Amygdala (tissue), 56 donors: ENCODE data around the gene MDM4.

ENCODE experiments used
- DNase-seq, 56 donors: peaks; one replicate each; lab custom pipeline; 2025; lab: John Stamatoyannopoulos, UW

MDM4 gene

DNA sequence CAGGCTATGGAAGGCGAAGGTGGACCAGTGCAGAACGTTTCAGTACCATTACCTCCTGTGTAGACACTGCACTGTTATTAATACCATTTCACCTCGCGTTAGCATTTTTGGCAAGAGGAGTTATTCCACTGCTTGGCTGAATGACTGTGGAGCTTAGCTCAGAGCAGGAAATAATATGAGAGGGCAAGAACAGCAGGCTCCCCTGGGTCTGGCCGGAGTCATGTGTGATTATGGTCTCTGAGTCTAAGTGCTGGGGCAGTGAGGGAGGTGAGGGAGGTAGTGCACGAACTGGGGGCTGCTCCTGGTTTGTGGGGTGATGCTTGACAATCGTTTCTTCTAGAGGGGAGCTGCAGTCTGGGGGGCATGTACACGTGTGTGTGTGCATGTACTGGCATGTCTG, 82.9 kb downstream of the MDM4 start:
- no peak for DNase-seq

DNA sequence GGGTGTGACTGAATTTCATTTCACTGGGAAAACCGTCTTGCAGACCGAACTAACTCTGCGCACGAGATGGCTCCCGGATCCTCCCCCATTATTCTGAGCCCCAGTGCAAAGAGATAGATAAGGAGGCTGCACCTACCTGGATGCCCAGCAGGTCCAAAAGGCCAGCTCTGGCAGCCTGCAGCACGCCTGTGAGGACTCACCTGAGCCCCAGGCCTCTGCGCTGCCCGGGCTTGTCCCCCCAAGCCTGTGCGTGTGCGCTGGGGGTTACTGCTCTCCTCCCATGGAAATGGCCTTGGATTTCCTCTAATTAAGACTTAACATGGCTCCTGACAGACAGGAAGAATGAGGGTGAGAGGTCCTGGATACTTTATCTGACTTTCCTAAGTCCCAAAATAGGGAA, 83.4 kb downstream of the MDM4 start:
- no peak for DNase-seq

DNA sequence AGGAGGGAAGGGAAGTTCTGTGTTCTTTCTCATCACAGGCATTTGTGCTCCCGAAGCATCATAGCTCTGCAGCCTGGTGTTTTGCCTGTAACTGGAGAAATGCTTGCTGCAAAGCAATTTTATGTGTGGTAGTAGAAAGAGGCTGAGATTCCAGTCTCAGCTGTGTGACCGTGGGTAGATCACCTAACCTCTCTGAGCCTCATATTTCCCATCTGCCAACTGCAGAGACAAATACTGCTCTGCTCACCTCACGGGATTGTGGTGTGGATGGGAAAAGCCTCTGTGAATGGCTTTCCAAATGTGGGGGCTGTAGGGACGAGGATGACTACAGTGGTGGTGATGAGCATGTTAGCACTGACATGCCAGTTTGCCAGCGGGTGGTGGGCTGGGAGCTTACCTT, 84.0 kb downstream of the MDM4 start:
- no peak for DNase-seq

DNA sequence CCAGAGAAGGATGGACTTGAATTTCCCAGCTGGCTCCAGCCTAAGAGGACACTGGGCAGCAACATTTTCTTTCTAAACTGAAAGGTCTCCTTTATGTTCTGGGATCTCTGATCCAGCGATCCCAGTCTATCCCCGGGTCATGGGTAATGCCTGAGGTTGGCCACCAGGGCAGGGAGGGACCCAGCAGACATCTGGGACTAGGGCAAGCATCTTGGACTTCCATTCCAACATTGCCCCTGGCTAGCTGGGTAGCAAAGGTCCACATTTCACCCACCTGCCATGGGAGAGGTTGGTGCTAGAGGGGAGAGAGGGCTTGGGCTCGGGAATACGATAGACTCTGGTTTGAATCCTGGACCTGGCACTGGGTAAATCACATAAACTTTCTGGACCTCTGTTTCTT, 84.8 kb downstream of the MDM4 start:
- DNase-seq = no peak

DNA sequence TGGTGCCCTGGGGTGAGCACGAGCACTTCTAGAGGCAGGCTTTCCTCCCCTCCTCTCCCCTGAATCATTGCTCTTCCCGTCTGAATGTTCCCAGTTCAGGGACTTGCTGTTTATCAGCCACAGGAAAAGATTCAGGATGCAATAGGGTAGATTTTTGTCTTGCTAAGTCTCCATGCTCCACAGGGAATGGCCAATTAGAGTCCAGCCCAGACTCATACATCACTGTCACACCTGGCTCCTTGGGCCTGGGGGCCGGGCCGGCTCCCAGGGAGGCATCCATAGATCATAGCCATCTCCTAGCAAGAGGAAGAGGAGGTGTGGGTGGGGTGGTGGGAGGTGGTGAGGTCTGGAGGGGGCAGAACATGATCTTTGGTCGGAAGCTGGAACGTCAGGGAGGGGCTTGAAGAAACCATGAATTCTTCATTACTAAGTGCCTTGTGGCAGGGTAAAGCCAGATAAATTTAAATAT, 85.9 kb downstream of the MDM4 start:
- no peak for DNase-seq

DNA sequence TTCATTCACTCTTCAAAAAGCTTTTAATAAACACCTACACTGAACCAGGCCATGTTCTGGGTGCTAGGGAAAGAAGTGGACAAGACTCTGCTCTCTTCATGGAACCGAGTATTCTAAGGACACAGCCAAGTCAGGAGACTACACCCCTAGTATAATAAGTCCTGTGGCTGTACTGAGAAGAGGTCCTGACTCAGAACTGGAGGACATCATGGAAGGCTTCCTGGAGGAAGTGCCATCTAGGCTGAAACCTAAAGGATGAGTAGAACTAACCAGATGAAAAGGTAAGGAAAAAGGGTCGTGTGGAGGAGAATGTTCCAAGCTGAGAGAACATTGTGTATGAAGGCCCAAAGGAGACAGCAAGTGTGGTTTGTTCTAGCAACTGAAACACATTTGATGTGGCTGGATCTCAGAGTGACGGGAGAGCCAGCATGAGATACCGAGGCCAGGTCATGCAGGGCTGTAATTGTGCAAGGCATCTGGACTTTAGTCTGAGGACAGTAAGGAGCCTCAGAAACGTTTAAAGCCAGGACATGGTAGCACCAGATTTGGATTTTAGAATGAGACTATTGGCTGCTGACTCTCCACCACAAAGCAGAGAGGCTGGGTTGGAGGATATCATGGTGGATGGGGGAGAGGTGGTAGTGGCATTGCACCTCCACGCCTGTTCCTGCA, 86.8 kb downstream of the MDM4 start:
- DNase-seq = no peak

DNA sequence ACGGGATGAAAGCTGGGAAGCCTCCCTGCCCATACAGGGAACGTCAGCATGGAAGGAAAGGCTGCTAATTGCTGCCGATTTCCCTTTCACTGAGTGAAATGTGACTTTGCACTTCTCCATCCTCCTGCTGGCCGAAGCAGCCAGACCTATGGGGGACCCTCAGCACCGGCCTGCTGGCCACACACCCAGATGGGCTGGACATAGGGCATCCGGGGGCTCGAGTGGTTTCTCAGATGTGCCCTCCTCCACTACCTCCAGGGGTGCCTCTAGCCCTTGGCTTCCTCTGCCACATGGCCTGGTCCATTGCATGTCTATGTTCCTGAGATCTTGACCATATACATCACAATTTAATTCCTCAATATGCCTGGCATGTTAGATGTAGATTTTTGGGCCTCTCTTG, 89.6 kb downstream of the MDM4 start:
- no peak for DNase-seq
